Measurements from ENCODE around the gene LRG1.

Gene LRG1

GRCh38 chr19:4506449-4507149, 33.2 kb downstream of the LRG1 start:
- DNase-seq = no peak

- no peak for DNase-seq
Observed at GRCh38 chr19:4505570-4506448, 34.0 kb downstream of the LRG1 start.

GRCh38 chr19:4504891-4505569, 34.8 kb downstream of the LRG1 start:
- DNase-seq = no peak

GRCh38 chr19:4504297-4504701, 35.5 kb downstream of the LRG1 start:
- no peak for DNase-seq

- no peak for DNase-seq
Observed at GRCh38 chr19:4503825-4504170, 36.0 kb downstream of the LRG1 start.

GRCh38 chr19:4503132-4503824, 36.6 kb downstream of the LRG1 start:
- no peak for DNase-seq

GRCh38 chr19:4502282-4503131, 37.3 kb downstream of the LRG1 start:
- DNase-seq = no peak

- DNase-seq = no peak
Observed at GRCh38 chr19:4501691-4502090, 38.1 kb downstream of the LRG1 start.

GRCh38 chr19:4500841-4501591, 38.8 kb downstream of the LRG1 start:
- no peak for DNase-seq

GRCh38 chr19:4499855-4500254, 40.0 kb downstream of the LRG1 start:
- DNase-seq = no peak

GRCh38 chr19:4499318-4499717, 40.5 kb downstream of the LRG1 start:
- DNase-seq = no peak

GRCh38 chr19:4498694-4499093, 41.1 kb downstream of the LRG1 start:
- DNase-seq = no peak

- no peak for DNase-seq
Observed at GRCh38 chr19:4497770-4498389, 42.0 kb downstream of the LRG1 start.

GRCh38 chr19:4496304-4496703, 43.5 kb downstream of the LRG1 start:
- no peak for DNase-seq

GRCh38 chr19:4495471-4495870, 44.4 kb downstream of the LRG1 start:
- no peak for DNase-seq

- no peak for DNase-seq
Observed at GRCh38 chr19:4494691-4495064, 45.2 kb downstream of the LRG1 start.

GRCh38 chr19:4493929-4494690, 45.7 kb downstream of the LRG1 start:
- no peak for DNase-seq

GRCh38 chr19:4493104-4493928, 46.5 kb downstream of the LRG1 start:
- no peak for DNase-seq

All from CD4-positive, alpha-beta T cell treated with Interleukin-10 for 1 hour (primary cell).